Measurements from ENCODE around the gene ST8SIA3. TPM values are rescaled to one million over a fixed set of nuclear protein-coding genes. Genes with fewer than 3 reads are reported as not detected.

ST8SIA3 gene, protein sequence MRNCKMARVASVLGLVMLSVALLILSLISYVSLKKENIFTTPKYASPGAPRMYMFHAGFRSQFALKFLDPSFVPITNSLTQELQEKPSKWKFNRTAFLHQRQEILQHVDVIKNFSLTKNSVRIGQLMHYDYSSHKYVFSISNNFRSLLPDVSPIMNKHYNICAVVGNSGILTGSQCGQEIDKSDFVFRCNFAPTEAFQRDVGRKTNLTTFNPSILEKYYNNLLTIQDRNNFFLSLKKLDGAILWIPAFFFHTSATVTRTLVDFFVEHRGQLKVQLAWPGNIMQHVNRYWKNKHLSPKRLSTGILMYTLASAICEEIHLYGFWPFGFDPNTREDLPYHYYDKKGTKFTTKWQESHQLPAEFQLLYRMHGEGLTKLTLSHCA
- not detected for total RNA-seq

DNA sequence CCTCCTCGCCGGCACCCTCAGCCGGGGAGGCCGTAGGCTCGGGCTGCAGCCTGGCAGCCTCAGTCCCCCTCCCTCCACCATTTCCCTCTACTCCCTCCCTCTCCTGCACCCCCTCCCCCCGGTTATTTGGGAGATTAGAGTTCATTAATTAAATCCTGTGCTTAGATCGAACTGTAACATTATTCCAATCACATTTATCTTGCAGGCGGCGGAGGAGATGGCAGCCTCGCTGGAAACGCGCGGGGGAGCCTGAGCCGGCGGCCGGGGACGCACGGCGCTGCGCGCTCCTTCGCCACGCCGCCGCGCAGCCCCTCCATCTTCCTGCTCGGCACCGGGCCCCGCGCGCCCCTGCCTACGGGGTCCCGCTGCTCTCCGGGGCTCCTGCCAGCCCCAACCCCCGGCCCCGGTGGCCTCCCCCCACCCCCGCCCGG, at the start of gene ST8SIA3:
ST8SIA3 (plus strand) TSS at position 287 of the 431 bp plus-strand sequence. CDS start 290 bp downstream, outside the sequence.
- H3K4me1 Mint-ChIP-seq (ENCODE audit: low read depth) = no peaks in the 10 kb centered on the region
- H3K9me3 Mint-ChIP-seq = peaks cover 2% of the 10 kb centered on the region
- no peak for DNase-seq
- ChIA-PET POLR2A (no interaction called here), CTCF (no interaction called here)
- no peak within 1 kb of the TSS for H3K27ac Mint-ChIP-seq
- no peaks in the 10 kb centered on the region for H3K36me3 Mint-ChIP-seq
- peaks cover 32% of the 10 kb centered on the region for H3K27me3 Mint-ChIP-seq
- H3K4me3 Mint-ChIP-seq = no peak within 1 kb of the TSS
- intact Hi-C loops (cut with micrococcal nuclease) = loop anchor here (5.0 kb wide), 1 partner anchor 85 kb away; the partner anchor contains the start of gene ONECUT2

DNA sequence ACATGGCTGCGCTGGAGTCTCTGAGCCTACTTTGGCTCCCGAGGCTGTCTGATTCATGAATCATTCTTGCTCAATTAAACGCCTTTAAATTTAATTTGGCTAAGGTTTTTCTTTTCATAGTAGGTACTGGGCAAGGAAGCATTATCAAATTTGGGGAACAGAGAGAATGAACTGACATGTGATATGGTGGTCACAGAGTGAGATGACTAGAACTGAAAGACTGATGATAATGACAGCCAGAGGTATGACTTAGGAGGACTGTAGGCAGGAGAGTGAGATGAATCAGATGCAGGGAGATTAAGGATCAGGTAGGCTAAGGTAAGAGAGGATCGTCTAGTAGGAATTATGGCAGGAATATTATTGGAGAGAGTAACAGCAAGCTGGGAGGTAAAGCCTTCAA, 40.9 kb upstream of the ST8SIA3 start:
- ChIA-PET CTCF (no interaction called here), POLR2A (no interaction called here)
- H3K9me3 Mint-ChIP-seq = no peaks in the 10 kb centered on the region
- H3K36me3 Mint-ChIP-seq = no peaks in the 10 kb centered on the region
- intact Hi-C loops (cut with micrococcal nuclease) = no loop called here
- no peak for DNase-seq
- no peak overlapping the region for H3K4me3 Mint-ChIP-seq
- no peak overlapping the region for H3K27ac Mint-ChIP-seq
- H3K27me3 Mint-ChIP-seq = no peaks in the 10 kb centered on the region
- H3K4me1 Mint-ChIP-seq (ENCODE audit: low read depth) = no peaks in the 10 kb centered on the region

DNA sequence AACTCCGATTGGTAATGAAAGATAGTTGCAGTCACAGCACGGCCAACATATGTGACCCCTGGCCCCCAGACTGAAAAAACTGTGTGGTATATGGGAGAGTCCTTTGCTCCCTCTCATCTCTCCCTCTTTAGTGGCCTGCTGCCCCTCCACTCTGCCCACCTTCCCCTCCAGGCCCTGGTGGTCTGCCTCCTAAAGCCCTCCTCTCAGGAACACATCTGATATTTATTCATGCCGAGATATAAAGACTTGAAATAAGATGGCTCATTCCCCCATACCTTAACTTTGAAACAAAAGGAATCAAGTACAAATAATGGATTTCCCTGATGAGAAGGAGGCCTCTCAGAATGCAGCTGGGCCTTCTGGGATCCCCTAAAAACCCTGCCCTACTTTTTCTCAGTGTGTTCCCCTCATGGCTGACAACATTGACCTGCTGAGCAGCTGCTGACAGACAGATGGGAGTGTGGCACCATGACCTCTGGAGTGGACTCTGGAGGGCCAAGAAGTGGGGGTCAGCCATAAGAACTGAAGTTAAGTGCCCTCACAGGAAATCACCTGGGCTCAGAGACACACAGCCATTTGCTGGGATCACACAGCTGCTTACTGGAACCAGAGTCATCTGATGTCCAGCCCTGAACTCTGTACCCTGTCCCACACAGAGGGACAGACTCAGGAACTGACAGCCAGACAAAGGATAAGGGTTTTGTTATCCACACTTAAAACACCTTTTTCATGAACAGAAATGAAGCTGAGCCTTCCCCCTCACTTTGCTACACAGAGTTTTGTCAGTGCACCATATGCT, 39.8 kb upstream of the ST8SIA3 start:
- POLR2A ChIA-PET = no interaction called here
- no peak overlapping the region for H3K4me3 Mint-ChIP-seq
- H3K4me1 Mint-ChIP-seq (ENCODE audit: low read depth) = no peaks in the 10 kb centered on the region
- H3K36me3 Mint-ChIP-seq = no peaks in the 10 kb centered on the region
- no peaks in the 10 kb centered on the region for H3K27me3 Mint-ChIP-seq
- H3K9me3 Mint-ChIP-seq = no peaks in the 10 kb centered on the region
- intact Hi-C loops (cut with micrococcal nuclease) = no loop called here
- no peak for DNase-seq
- CTCF ChIA-PET = no interaction called here
- no peak overlapping the region for H3K27ac Mint-ChIP-seq

DNA sequence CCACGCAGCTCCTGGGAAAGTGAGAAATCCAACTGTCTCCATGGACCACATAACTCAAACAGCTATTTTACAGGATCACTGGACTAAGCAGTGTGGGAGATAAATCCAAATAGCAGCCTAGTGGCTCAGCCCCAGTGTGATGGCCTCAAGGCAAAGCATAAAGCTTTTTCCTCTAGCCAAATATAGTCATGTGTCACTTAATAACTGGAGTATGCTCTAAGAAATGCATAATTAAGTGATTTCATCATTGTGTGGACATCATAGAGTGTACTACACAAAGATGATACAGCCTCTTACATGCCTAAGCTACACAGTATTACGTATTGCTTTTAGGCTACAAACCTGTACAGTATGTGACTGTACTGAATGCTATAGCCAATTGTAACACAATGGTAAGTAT, 31.8 kb upstream of the ST8SIA3 start:
- intact Hi-C loops (cut with micrococcal nuclease) = no loop called here
- no peak overlapping the region for H3K27ac Mint-ChIP-seq
- DNase-seq = no peak
- ChIA-PET POLR2A (no interaction called here), CTCF (no interaction called here)
- no peaks in the 10 kb centered on the region for H3K4me1 Mint-ChIP-seq (ENCODE audit: low read depth)
- H3K36me3 Mint-ChIP-seq = no peaks in the 10 kb centered on the region
- no peak overlapping the region for H3K4me3 Mint-ChIP-seq
- no peaks in the 10 kb centered on the region for H3K9me3 Mint-ChIP-seq
- H3K27me3 Mint-ChIP-seq = no peaks in the 10 kb centered on the region

DNA sequence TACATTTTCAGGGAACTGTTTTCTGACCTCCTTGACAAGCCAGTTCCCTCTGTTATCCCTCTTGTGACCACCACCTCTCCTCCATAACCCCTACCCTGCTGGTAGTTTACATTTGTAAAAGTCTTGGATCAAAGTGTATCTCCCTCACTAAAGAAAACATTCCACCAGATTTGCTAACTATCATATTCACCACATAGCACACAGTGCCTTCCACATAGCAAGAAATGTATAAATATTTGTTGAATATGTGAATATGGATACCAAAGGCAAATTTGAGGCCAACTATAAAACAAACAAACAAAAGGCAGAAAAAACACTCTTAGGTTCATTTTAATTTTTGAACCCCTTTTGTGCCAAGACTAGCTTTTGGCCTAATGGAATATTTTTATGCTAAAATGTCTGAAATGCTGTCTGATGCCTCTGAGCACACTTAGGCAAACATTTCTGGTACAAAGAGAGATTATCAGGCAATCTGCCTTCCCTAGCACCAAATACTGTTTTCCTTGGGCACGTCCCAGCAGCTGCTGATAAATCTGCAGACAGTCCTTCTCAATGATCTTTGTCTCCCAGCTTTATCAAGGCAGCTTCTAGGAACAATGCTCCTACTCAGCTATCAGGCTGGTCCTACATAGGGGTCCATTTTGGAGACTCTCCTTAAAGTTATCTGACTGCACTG, 26.7 kb upstream of the ST8SIA3 start:
- intact Hi-C loops (cut with micrococcal nuclease) = no loop called here
- POLR2A ChIA-PET = interaction anchor here (0.8 kb wide), 1 partner anchor 9 kb away, joined by 3 read pairs; no protein-coding TSS in a partner anchor

DNA sequence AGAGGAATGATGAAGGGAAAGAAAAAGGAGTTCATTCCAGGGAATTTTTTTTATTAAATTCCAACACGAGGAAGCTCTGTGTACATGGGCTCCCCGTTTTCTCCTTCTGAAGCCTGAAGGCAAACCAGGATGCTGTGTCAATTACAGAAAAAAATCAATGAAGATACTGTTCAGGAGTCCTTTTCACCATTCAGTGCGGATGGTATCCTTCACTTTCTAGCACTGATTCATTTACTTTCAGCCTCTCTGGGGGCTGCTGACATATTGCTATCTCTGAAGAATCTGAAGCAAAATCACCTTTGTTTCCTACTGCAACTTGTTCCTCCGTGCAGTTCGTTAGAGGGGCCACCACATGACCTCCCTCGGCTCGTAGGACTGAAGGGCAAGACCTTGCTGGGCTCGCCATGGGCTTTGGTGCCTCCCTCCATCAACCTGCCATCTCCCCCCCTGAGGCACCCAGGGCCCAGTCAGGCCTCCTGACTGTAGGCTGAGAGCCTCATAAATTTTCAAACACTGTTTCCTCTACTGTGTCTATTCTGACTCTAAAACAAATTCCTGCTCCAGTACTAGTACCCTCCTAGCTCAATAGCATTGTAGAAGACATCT, 25.5 kb upstream of the ST8SIA3 start:
- Mint-ChIP-seq H3K27ac (no peak overlapping the region), H3K9me3 (no peaks in the 10 kb centered on the region), H3K4me1 (ENCODE audit: low read depth) (no peaks in the 10 kb centered on the region), H3K36me3 (no peaks in the 10 kb centered on the region), H3K27me3 (no peaks in the 10 kb centered on the region), H3K4me3 (no peak overlapping the region)
- intact Hi-C loops (cut with micrococcal nuclease) = no loop called here
- CTCF ChIA-PET = no interaction called here
- DNase-seq = no peak
- POLR2A ChIA-PET = interaction anchor here (0.8 kb wide), 1 partner anchor 8 kb away, joined by 3 read pairs; no protein-coding TSS in a partner anchor

More for the DNA sequence above, 26.7 kb upstream of the ST8SIA3 start:
- CTCF ChIA-PET = no interaction called here
- H3K4me3 Mint-ChIP-seq = no peak overlapping the region
- no peaks in the 10 kb centered on the region for H3K36me3 Mint-ChIP-seq
- no peaks in the 10 kb centered on the region for H3K9me3 Mint-ChIP-seq
- no peaks in the 10 kb centered on the region for H3K4me1 Mint-ChIP-seq (ENCODE audit: low read depth)
- no peaks in the 10 kb centered on the region for H3K27me3 Mint-ChIP-seq
- H3K27ac Mint-ChIP-seq = no peak overlapping the region
- no peak for DNase-seq

DNA sequence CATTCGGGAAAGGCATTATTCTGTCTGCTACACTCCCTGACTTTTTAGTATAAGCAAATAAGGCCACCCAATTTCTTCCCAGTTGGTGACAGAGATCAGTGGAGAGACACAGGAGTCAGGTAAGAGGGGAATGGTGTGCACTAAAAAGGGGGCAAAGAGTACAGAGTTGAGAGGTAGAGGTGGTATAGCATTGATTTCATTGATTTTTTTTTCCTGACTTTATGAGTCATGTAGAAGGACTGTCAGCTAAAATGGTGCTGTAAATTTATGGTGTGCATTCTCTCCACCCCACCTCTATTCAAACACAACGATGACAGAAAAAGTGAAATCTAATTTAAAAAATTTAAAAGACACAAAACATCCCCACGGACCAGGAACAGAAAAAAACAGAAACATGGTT, 23.7 kb upstream of the ST8SIA3 start:
- H3K4me1 Mint-ChIP-seq (ENCODE audit: low read depth) = no peaks in the 10 kb centered on the region
- DNase-seq = no peak
- H3K4me3 Mint-ChIP-seq = no peak overlapping the region
- H3K27ac Mint-ChIP-seq = no peak overlapping the region
- intact Hi-C loops (cut with micrococcal nuclease) = no loop called here
- ChIA-PET CTCF (no interaction called here), POLR2A (no interaction called here)
- no peaks in the 10 kb centered on the region for H3K36me3 Mint-ChIP-seq
- no peaks in the 10 kb centered on the region for H3K27me3 Mint-ChIP-seq
- no peaks in the 10 kb centered on the region for H3K9me3 Mint-ChIP-seq

DNA sequence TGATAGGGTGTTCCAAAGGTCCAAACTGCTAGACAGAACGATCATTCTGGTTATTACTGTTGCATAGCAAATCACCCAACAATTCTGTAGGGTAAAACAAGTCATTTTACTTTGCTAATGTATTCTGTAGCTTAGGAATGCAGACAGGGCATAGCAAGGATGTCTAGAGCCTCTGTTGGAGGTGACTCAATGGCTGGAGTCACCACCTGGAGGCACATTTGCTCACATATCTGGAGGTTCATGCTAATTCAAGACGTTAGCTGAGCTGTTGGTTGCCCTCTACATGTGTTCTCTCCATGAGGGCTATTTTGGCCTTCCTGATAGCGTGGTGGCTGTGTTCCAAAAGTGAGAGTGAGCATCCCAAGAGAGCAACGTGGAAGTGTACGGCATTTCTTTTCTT, 22.5 kb upstream of the ST8SIA3 start:
- no peaks in the 10 kb centered on the region for H3K9me3 Mint-ChIP-seq
- H3K27me3 Mint-ChIP-seq = no peaks in the 10 kb centered on the region
- no peak for DNase-seq
- ChIA-PET POLR2A (no interaction called here), CTCF (no interaction called here)
- no peaks in the 10 kb centered on the region for H3K36me3 Mint-ChIP-seq
- no peak overlapping the region for H3K4me3 Mint-ChIP-seq
- no peak overlapping the region for H3K27ac Mint-ChIP-seq
- no peaks in the 10 kb centered on the region for H3K4me1 Mint-ChIP-seq (ENCODE audit: low read depth)
- intact Hi-C loops (cut with micrococcal nuclease) = no loop called here

DNA sequence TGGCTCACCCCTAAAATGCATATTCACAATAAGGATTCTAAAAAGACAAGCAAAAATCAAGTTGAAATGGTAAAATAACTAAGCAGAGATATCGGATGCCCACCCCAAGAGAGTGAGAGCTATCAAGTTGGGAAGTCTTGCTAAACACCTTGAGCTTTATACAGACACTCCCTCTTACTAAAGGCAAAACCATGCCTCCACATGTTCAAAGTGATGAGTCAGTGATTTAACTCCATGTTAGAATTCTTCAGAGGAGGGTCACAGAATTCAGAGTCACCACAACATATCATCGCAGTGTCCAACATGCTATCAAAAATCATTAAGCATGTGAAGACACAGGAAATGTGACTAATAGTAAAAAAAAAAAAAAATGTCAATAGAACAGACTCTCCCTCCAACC, 20.6 kb upstream of the ST8SIA3 start:
- H3K9me3 Mint-ChIP-seq = no peaks in the 10 kb centered on the region
- H3K36me3 Mint-ChIP-seq = no peaks in the 10 kb centered on the region
- H3K27ac Mint-ChIP-seq = no peak overlapping the region
- CTCF ChIA-PET = no interaction called here
- intact Hi-C loops (cut with micrococcal nuclease) = no loop called here
- H3K4me1 Mint-ChIP-seq (ENCODE audit: low read depth) = no peaks in the 10 kb centered on the region
- POLR2A ChIA-PET = no interaction called here
- no peaks in the 10 kb centered on the region for H3K27me3 Mint-ChIP-seq
- DNase-seq = no peak
- no peak overlapping the region for H3K4me3 Mint-ChIP-seq

DNA sequence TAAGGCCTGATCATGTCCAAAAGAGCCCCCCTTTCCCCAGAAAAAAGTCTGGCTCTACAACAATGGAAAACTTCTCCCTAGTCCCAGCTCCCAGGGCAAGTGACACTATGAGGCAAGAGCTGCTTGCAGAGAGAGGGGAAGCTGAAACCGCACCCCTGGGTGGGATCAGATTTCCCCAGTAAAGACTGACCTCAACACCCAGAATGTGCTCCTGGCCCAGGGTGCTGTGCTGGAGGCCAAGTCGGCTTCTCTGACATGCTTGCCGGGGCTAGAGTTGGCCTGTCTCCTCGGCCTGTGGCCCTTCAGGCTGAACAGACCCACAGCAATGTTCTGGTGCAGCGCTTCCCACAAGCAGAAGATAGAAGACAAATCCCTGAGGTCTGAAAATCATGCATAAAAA, 18.4 kb upstream of the ST8SIA3 start:
- DNase-seq = no peak
- H3K4me1 Mint-ChIP-seq (ENCODE audit: low read depth) = no peaks in the 10 kb centered on the region
- no peak overlapping the region for H3K4me3 Mint-ChIP-seq
- H3K27ac Mint-ChIP-seq = no peak overlapping the region
- no peaks in the 10 kb centered on the region for H3K9me3 Mint-ChIP-seq
- ChIA-PET CTCF (no interaction called here), POLR2A (interaction anchor here (1.0 kb wide), 1 partner anchor 8 kb away, joined by 3 read pairs; no protein-coding TSS in a partner anchor)
- peaks cover under 1% of the 10 kb centered on the region for H3K27me3 Mint-ChIP-seq
- H3K36me3 Mint-ChIP-seq = no peaks in the 10 kb centered on the region
- intact Hi-C loops (cut with micrococcal nuclease) = no loop called here

DNA sequence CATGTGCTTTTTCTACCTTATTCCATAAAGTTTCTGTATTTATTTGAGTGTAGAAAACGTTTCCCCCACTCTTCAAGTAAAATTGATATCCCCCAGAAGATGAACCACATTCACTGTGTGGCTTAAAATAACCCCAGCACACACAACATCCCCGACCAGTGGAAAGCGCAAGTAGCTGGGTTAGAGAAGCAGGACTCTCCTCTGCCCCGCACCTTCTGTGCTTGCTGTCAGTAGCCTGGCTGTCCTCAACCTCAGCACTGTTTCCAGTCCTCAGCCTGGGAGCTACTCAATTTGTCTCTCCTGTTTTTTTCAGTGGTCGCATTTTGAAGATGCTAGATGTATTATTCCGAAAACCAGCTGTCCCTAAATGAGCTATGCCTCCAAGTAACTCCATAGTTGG, 18.0 kb upstream of the ST8SIA3 start:
- intact Hi-C loops (cut with micrococcal nuclease) = no loop called here
- ChIA-PET POLR2A (interaction anchor here (1.0 kb wide), 1 partner anchor 8 kb away, joined by 3 read pairs; no protein-coding TSS in a partner anchor), CTCF (no interaction called here)
- no peaks in the 10 kb centered on the region for H3K4me1 Mint-ChIP-seq (ENCODE audit: low read depth)
- H3K27ac Mint-ChIP-seq = no peak overlapping the region
- no peak overlapping the region for H3K4me3 Mint-ChIP-seq
- no peaks in the 10 kb centered on the region for H3K9me3 Mint-ChIP-seq
- H3K27me3 Mint-ChIP-seq = peaks cover 3% of the 10 kb centered on the region
- H3K36me3 Mint-ChIP-seq = no peaks in the 10 kb centered on the region
- DNase-seq = no peak

DNA sequence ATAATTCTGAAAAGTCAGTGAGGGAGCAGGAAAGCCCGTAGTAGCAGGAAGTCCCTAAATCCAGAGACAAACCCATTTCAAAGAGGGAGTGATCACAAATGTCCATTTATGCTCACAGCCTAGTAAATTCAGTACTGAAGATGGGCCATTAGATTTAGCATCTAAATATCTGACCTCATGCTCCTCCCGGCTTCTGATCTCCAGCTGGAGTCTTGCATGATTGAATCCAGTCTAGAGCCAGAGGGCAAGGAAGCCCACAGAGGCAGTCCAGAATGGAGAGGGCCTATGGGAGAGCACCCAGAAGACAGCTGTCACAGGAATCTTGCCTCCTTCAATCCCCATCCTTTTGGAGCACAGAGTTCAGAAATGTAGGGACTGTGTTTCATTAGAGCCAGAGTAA, 16.0 kb upstream of the ST8SIA3 start:
- Mint-ChIP-seq H3K4me1 (ENCODE audit: low read depth) (no peaks in the 10 kb centered on the region), H3K9me3 (no peaks in the 10 kb centered on the region), H3K27me3 (peaks cover 6% of the 10 kb centered on the region), H3K27ac (no peak overlapping the region), H3K36me3 (no peaks in the 10 kb centered on the region), H3K4me3 (no peak overlapping the region)
- CTCF ChIA-PET = no interaction called here
- intact Hi-C loops (cut with micrococcal nuclease) = no loop called here
- POLR2A ChIA-PET = no interaction called here
- DNase-seq = no peak
